HEK293 (cell line): ENCODE measurements around the gene BBX.
"Not testable (repeated sequence)": the region's sequence is repeated elsewhere in the genome, so short reads cannot be mapped to it uniquely, and the experiment has no call there.

Experiments used
- CTCF ChIA-PET: fragments of 350-600 bp; formaldehyde crosslinking; extraction: SDS; loops from one replicate; lab custom pipeline; 2021; ENCODE audit warnings: antibody characterized with exemption; lab: Yijun Ruan, JAX
- POLR2A ChIA-PET: fragments of 300-600 bp; formaldehyde crosslinking; extraction: SDS; loops from one replicate; lab custom pipeline; 2020; ENCODE audit warnings: antibody characterized with exemption, inconsistent platforms; lab: Yijun Ruan, JAX
- H3K27ac ChIP-seq: fragments of 200-500 bp; sonication (Bioruptor generic); 2 replicates; pipeline ENCODE4 v1.5.1; 2014; ENCODE audit warnings: low read depth, low read length, control low read depth, inconsistent platforms; ENCODE audit errors: extremely low read depth
- H3K36me3 ChIP-seq, 2 experiments: fragments of 200-500 bp in 1 of 2; sonication (Bioruptor generic) in 1 of 2; 1 replicate in 1 of 2; 2 replicates in 1 of 2; pipeline ENCODE4 v1.5.1; 2014 to 2017; ENCODE audit warnings: inconsistent platforms in 2 of 2, low read length in 2 of 2; ENCODE audit not compliant: control insufficient read depth in 2 of 2, insufficient read depth in 1 of 2
- H3K4me1 ChIP-seq: fragments of 200-500 bp; sonication (Bioruptor generic); 2 replicates; pipeline ENCODE4 v1.5.1; 2014; ENCODE audit warnings: mild to moderate bottlenecking, low read length, inconsistent platforms; ENCODE audit not compliant: control insufficient read depth, insufficient read depth
- H3K4me3 ChIP-seq: 2 replicates; pipeline ENCODE4 v1.5.1; 2011; ENCODE audit warnings: low read depth, mild to moderate bottlenecking, control low read depth, low read length, moderate library complexity
- H3K9me3 ChIP-seq: fragments of 200-500 bp; sonication (Bioruptor generic); 2 replicates; pipeline ENCODE4 v1.5.1; 2014; ENCODE audit warnings: low read depth, low read length, inconsistent platforms; ENCODE audit not compliant: control insufficient read depth, insufficient read depth
- KLF16 ChIP-seq: fragments of 450-650 bp; formaldehyde crosslinking; IDR thresholded peaks from 2 replicates; pipeline ENCODE4 v1.5.1; 2017; ENCODE audit warnings: missing biosample characterization, missing genetic modification characterization
- PRDM6 ChIP-seq: fragments of 450-650 bp; formaldehyde crosslinking; IDR thresholded peaks from 2 replicates; pipeline ENCODE4 v1.5.1; 2017; ENCODE audit warnings: missing biosample characterization, missing genetic modification characterization
- ZBTB11 ChIP-seq: fragments of 450-650 bp; formaldehyde crosslinking; conservative IDR thresholded peaks from 2 replicates; pipeline ENCODE4 v1.5.1; 2016; ENCODE audit warnings: low read depth, missing biosample characterization, missing genetic modification characterization
- ZBTB8A ChIP-seq: fragments of 450-650 bp; formaldehyde crosslinking; IDR thresholded peaks from 2 replicates; pipeline ENCODE4 v1.5.1; 2016; ENCODE audit warnings: missing biosample characterization, missing genetic modification characterization
- ZNF175 ChIP-seq: fragments of 450-650 bp; formaldehyde crosslinking; IDR thresholded peaks from 2 replicates; pipeline ENCODE4 v1.5.1; 2016; ENCODE audit warnings: missing biosample characterization, missing genetic modification characterization
- ZNF239 ChIP-seq: fragments of 450-650 bp; formaldehyde crosslinking; IDR thresholded peaks from 2 replicates; pipeline ENCODE4 v1.5.1; 2016; ENCODE audit warnings: missing biosample characterization, missing genetic modification characterization
- ZNF394 ChIP-seq: fragments of 450-650 bp; formaldehyde crosslinking; IDR thresholded peaks from 2 replicates; pipeline ENCODE4 v1.5.1; 2016; ENCODE audit warnings: missing biosample characterization, missing genetic modification characterization, mild to moderate bottlenecking, moderate library complexity, borderline replicate concordance
- ZNF426 ChIP-seq: fragments of 450-650 bp; formaldehyde crosslinking; IDR thresholded peaks from 2 replicates; pipeline ENCODE4 v1.5.1; 2017; ENCODE audit warnings: missing biosample characterization, missing genetic modification characterization, mild to moderate bottlenecking, inconsistent platforms, moderate library complexity
- ZNF555 ChIP-seq: fragments of 450-650 bp; formaldehyde crosslinking; conservative IDR thresholded peaks from 2 replicates; pipeline ENCODE4 v1.5.1; 2017; ENCODE audit warnings: missing biosample characterization, mild to moderate bottlenecking, missing genetic modification characterization, inconsistent platforms
- ZNF623 ChIP-seq: fragments of 450-650 bp; formaldehyde crosslinking; IDR thresholded peaks from 2 replicates; pipeline ENCODE4 v1.5.1; 2016; ENCODE audit warnings: missing biosample characterization, missing genetic modification characterization
- ZNF654 ChIP-seq: fragments of 450-650 bp; formaldehyde crosslinking; IDR thresholded peaks from 2 replicates; pipeline ENCODE4 v1.5.1; 2016; ENCODE audit warnings: low read depth, missing biosample characterization, missing genetic modification characterization
- ZNF701 ChIP-seq: fragments of 450-650 bp; formaldehyde crosslinking; IDR thresholded peaks from 2 replicates; pipeline ENCODE4 v1.5.1; 2016; ENCODE audit warnings: missing biosample characterization, missing genetic modification characterization

Gene BBX

GRCh38 chr3:107687056-107687581, 164.4 kb downstream of the BBX start:
- H3K36me3 ChIP-seq = no peaks in the 10 kb centered on the region

GRCh38 chr3:107689355-107689754, 166.6 kb downstream of the BBX start:
- H3K4me3 ChIP-seq = no peak overlapping the region
- H3K36me3 ChIP-seq = no peaks in the 10 kb centered on the region
- H3K9me3 ChIP-seq = no peaks in the 10 kb centered on the region
- TF ChIP-seq PRDM6 (peak; percentile 26; the same call in 1 of the 2 replicates), ZNF701 (tag by site-specific recombination) (no peak)
- no peak overlapping the region for H3K27ac ChIP-seq
- ChIA-PET CTCF (interaction anchor here (0.6 to 5.2 kb wide), 5 partner anchors 13 to 770 kb away, joined by 3 to 48 read pairs (median 4); no protein-coding TSS in a partner anchor), POLR2A (no interaction called here)
- H3K4me1 ChIP-seq = no peaks in the 10 kb centered on the region

More at GRCh38 chr3:107687056-107687581, 164.4 kb downstream of the BBX start:
- Histone ChIP-seq H3K9me3 (no peaks in the 10 kb centered on the region), H3K4me3 (no peak overlapping the region), H3K4me1 (no peaks in the 10 kb centered on the region), H3K27ac (no peak overlapping the region)
- ChIA-PET POLR2A (no interaction called here), CTCF (interaction anchor here (0.5 to 5.2 kb wide), 7 partner anchors 11 to 1077 kb away, joined by 3 to 48 read pairs (median 4); no protein-coding TSS in a partner anchor)
- no peak for TF ChIP-seq KLF16 (tag by site-specific recombination)
- peak; percentile 91 for TF ChIP-seq ZNF239

- POLR2A ChIA-PET = no interaction called here
- H3K36me3 ChIP-seq = no peaks in the 10 kb centered on the region
- 0 out of 2 replicates have a peak, but pooled peaks have one; percentile 13 for TF ChIP-seq ZNF654
- no peak for TF ChIP-seq ZNF175
- CTCF ChIA-PET = interaction anchor here (0.6 to 5.2 kb wide), 20 partner anchors 9 to 768 kb away, joined by 3 to 48 read pairs (median 4); no protein-coding TSS in a partner anchor
- no peak overlapping the region for H3K4me3 ChIP-seq
- no peaks in the 10 kb centered on the region for H3K9me3 ChIP-seq
- H3K4me1 ChIP-seq = no peaks in the 10 kb centered on the region
- no peak overlapping the region for H3K27ac ChIP-seq
Measured at GRCh38 chr3:107690522-107691138, 167.9 kb downstream of the BBX start.

- H3K9me3 ChIP-seq, H3K36me3 ChIP-seq, H3K27ac ChIP-seq, H3K4me3 ChIP-seq: not testable (repeated sequence)
- CTCF ChIA-PET = interaction anchor here (1.0 kb wide), 1 partner anchor 15 kb away, joined by 3 read pairs; no protein-coding TSS in a partner anchor
- TF ChIP-seq ZNF394 (tag by site-specific recombination) (peak; percentile 57; the same call in 1 of the 2 replicates), ZNF555 (peak; percentile 27), ZNF426 (peak; percentile 45), ZNF623 (tag by site-specific recombination) (0 out of 2 replicates have a peak, but pooled peaks have one; percentile 26), ZBTB11 (tag by site-specific recombination) (peak; percentile 38; the same call in 1 of the 2 replicates), ZBTB8A (tag by site-specific recombination) (peak; percentile 33; the same call in 1 of the 2 replicates)
- TF ChIP-seq, all 188 proteins: peak for 6; not testable (repeated sequence) for 182
- H3K4me1 ChIP-seq, POLR2A ChIA-PET: not testable (repeated sequence)
Measured at GRCh38 chr3:107691984-107692383, 169.2 kb downstream of the BBX start.
